Uterus (tissue), 4 donors: ENCODE data around the gene SLC25A12. TPM values are rescaled to one million over a fixed set of nuclear protein-coding genes. Genes with fewer than 3 reads are reported as not detected.

Source experiments
- DNase-seq, 2 donors: peaks; one replicate each; pipeline ENCODE4 v3.0.0-alpha.2; 2019 to 2020
- H3K27ac ChIP-seq, 2 donors: fragments of 200-600 bp; sonication (generic); 1 replicate in 1 of 2; 2 replicates in 1 of 2; pipeline ENCODE4 v1.5.1; 2016 to 2018
- H3K27me3 ChIP-seq, 2 donors: fragments of 200-600 bp; sonication (generic); one replicate each; pipeline ENCODE4 v1.5.1; 2018 to 2019; ENCODE audit warnings: control low read depth in 1 of 2
- H3K36me3 ChIP-seq, 2 donors: fragments of 200-600 bp; sonication (generic); one replicate each; pipeline ENCODE4 v1.5.1; 2019; ENCODE audit warnings: control low read depth in 1 of 2
- H3K4me1 ChIP-seq, 2 donors: fragments of 200-600 bp; sonication (generic); one replicate each; pipeline ENCODE4 v1.5.1; 2018 to 2019; ENCODE audit warnings: control low read depth in 1 of 2
- H3K4me3 ChIP-seq, 2 donors: fragments of 200-600 bp; sonication (generic); 1 replicate in 1 of 2; 2 replicates in 1 of 2; pipeline ENCODE4 v1.5.1; 2018 to 2019; ENCODE audit warnings: mild to moderate bottlenecking in 1 of 2
- H3K9me3 ChIP-seq, 2 donors: fragments of 200-600 bp; sonication (generic); one replicate each; pipeline ENCODE4 v1.5.1; 2019; ENCODE audit warnings: control low read depth in 1 of 2
- CTCF ChIP-seq, 4 experiments: fragments of 200-600 bp in 2 of 4; fragments of 450-650 bp in 2 of 4; sonication (generic) in 2 of 4; IDR thresholded peaks; one replicate each; pipeline ENCODE4 v1.5.1; 2016 to 2019; ENCODE audit warnings: antibody characterized with exemption in 4 of 4, mild to moderate bottlenecking in 2 of 4, moderate library complexity in 1 of 4
- POLR2A ChIP-seq, 2 donors: fragments of 450-650 bp; IDR thresholded peaks; one replicate each; pipeline ENCODE4 v1.6.1; 2016; ENCODE audit warnings: antibody characterized with exemption in 2 of 2, mild to moderate bottlenecking in 1 of 2, moderate library complexity in 1 of 2
- intact Hi-C: fragments of 100-400 bp; cut with DNase I; formaldehyde crosslinking; loops from one replicate; pipeline ENCODE4 v1.15.1; 2023; ENCODE audit warnings: low total_unique reads
- total RNA-seq, 4 donors: library from RNA; depleted of rRNA in 3 of 4; stranded (reverse); fragments of >200 nt in 3 of 4; gene quantifications; one replicate each; pipeline versions ENCODE4 v1.1.0 to v1.2.4, GENCODE V29; 2014 to 2023
- donor health status: DM: yes; HTN: yes; CAD: no.

The SLC25A12 gene
- 10 to 100 TPM; 25.9 to 69.4 (median 35.3) TPM for total RNA-seq

- peak; percentile 48 for TF ChIP-seq POLR2A (IDR thresholded peaks at IDR 0.05)
- no peak for TF ChIP-seq CTCF (IDR thresholded peaks at IDR 0.05)
- peak within 1 kb of the TSS; percentile 77 to 81 for H3K4me3 ChIP-seq
- H3K27ac ChIP-seq: peak within 1 kb of the TSS; percentile 66 to 73
- intact Hi-C loops: no loop called here
- H3K9me3 ChIP-seq: no peaks in the 10 kb centered on the region
- H3K36me3 ChIP-seq: peaks cover 0 to 2% of the 10 kb centered on the region in 2 donors
- H3K4me1 ChIP-seq: no peaks in the 10 kb centered on the region
- peak; percentile 57 to 71 for DNase-seq
- H3K27me3 ChIP-seq: no peaks in the 10 kb centered on the region
These were observed at the start of gene SLC25A12 for GRCh38 chr2:171893824-171894611. Gene SLC25A12, minus strand, starts transcription at chr2:171894244. Its CDS starts 30 bp downstream, at chr2:171894214.

GRCh38 chr2:171941316-171941699, 47.3 kb upstream of the SLC25A12 start:
- Histone ChIP-seq H3K9me3 (no peaks in the 10 kb centered on the region), H3K36me3 (no peaks in the 10 kb centered on the region), H3K27ac (no peak overlapping the region), H3K27me3 (no peaks in the 10 kb centered on the region), H3K4me3 (no peak overlapping the region), H3K4me1 (no peaks in the 10 kb centered on the region)
- intact Hi-C loops: no loop called here
- no peak for DNase-seq
- TF ChIP-seq POLR2A (IDR thresholded peaks at IDR 0.05): no peak
- no peak for TF ChIP-seq CTCF (IDR thresholded peaks at IDR 0.05)

- TF ChIP-seq POLR2A (IDR thresholded peaks at IDR 0.05) (no peak), CTCF (IDR thresholded peaks at IDR 0.05) (no peak)
- intact Hi-C loops: no loop called here
- DNase-seq: no peak
- H3K27ac ChIP-seq: no peak overlapping the region
- H3K9me3 ChIP-seq: no peaks in the 10 kb centered on the region
- no peak overlapping the region for H3K4me3 ChIP-seq
- H3K27me3 ChIP-seq: no peaks in the 10 kb centered on the region
- no peaks in the 10 kb centered on the region for H3K4me1 ChIP-seq
- no peaks in the 10 kb centered on the region for H3K36me3 ChIP-seq
These were observed 45.7 kb upstream of the SLC25A12 start for GRCh38 chr2:171939743-171940071.

- Histone ChIP-seq H3K27ac (no peak overlapping the region), H3K36me3 (no peaks in the 10 kb centered on the region), H3K4me3 (no peak overlapping the region), H3K4me1 (no peaks in the 10 kb centered on the region), H3K9me3 (no peaks in the 10 kb centered on the region), H3K27me3 (no peaks in the 10 kb centered on the region)
- TF ChIP-seq POLR2A (IDR thresholded peaks at IDR 0.05) (no peak), CTCF (IDR thresholded peaks at IDR 0.05) (no peak)
- DNase-seq: no peak
- intact Hi-C loops: no loop called here
These were observed 45.2 kb upstream of the SLC25A12 start for GRCh38 chr2:171939058-171939742.

GRCh38 chr2:171930385-171930784, 36.3 kb upstream of the SLC25A12 start:
- no peaks in the 10 kb centered on the region for H3K9me3 ChIP-seq
- no peak overlapping the region for H3K4me3 ChIP-seq
- no peaks in the 10 kb centered on the region for H3K27me3 ChIP-seq
- no peak for TF ChIP-seq POLR2A (IDR thresholded peaks at IDR 0.05)
- TF ChIP-seq CTCF (IDR thresholded peaks at IDR 0.05): no peak
- intact Hi-C loops: no loop called here
- no peak for DNase-seq
- H3K36me3 ChIP-seq: no peaks in the 10 kb centered on the region
- no peaks in the 10 kb centered on the region for H3K4me1 ChIP-seq
- no peak overlapping the region for H3K27ac ChIP-seq
